IPS-18c (cell line): Measurements from ENCODE around the gene CAV2.

ENCODE experiments used
- H3K4me3 ChIP-seq: 2 replicates; pipeline ENCODE4 v1.7.0; 2013; ENCODE audit warnings: low read depth, mild to moderate bottlenecking, low read length, moderate library complexity; ENCODE audit not compliant: insufficient read depth
- H3K9me3 ChIP-seq: one replicate; pipeline ENCODE4 v1.6.1; 2013; ENCODE audit warnings: mild to moderate bottlenecking, low read length, moderate library complexity; ENCODE audit not compliant: control insufficient read depth, insufficient read depth

Gene CAV2

GRCh38 chr7:116511552-116512519 lies 12.3 kb downstream of the CAV2 start:
- Histone ChIP-seq H3K4me3 (no peak overlapping the region), H3K9me3 (no peaks in the 10 kb centered on the region)

GRCh38 chr7:116512520-116513188 lies 13.1 kb downstream of the CAV2 start:
- no peak overlapping the region for H3K4me3 ChIP-seq
- no peaks in the 10 kb centered on the region for H3K9me3 ChIP-seq

GRCh38 chr7:116515584-116515983 lies 16.0 kb downstream of the CAV2 start:
- Histone ChIP-seq H3K9me3 (no peaks in the 10 kb centered on the region), H3K4me3 (no peak overlapping the region)

- no peaks in the 10 kb centered on the region for H3K9me3 ChIP-seq
- no peak overlapping the region for H3K4me3 ChIP-seq
These were observed 16.8 kb downstream of the CAV2 start for GRCh38 chr7:116516324-116516723.

DNA sequence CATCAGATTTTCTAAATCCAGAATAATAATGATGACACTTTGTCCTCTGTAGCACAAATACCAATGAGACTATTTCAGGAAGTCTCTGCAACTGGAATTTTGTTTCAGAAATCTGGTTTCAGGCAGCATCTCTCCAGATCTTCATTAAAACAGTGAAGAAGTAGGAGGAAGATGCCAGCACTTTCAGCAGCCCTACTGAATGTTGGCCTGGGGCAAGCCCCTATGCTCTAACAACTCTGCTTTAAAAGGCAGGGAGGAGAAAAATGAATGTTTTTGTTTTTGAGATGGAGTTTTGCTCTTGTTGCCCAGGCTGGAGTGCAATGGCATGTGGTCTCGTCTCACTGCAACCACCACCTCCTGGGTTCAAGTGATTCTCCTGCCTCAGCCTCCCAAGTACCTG lies 18.1 kb downstream of the CAV2 start:
- Histone ChIP-seq H3K4me3 (no peak overlapping the region), H3K9me3 (no peaks in the 10 kb centered on the region)

DNA sequence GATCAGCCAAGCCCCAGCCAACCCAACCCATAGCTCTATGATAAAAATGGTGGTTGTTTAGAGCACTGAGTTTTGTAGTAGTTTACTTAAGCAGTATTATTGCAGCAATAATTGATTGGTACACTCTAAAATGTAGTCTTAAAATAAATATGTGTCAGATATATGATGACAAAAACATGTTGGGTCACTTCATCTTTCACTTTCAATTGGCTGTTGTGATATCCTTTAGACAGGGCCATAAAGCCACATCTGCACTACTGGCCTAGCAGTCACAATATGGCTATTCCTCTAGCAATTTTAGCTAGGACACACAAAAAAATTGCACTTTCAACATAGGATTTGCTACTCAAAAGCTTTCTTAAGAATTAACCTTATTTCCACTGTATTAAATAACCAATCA lies 19.4 kb downstream of the CAV2 start:
- no peak overlapping the region for H3K4me3 ChIP-seq
- no peaks in the 10 kb centered on the region for H3K9me3 ChIP-seq

GRCh38 chr7:116521046-116521664 lies 21.6 kb downstream of the CAV2 start:
- no peaks in the 10 kb centered on the region for H3K9me3 ChIP-seq
- no peak overlapping the region for H3K4me3 ChIP-seq

DNA sequence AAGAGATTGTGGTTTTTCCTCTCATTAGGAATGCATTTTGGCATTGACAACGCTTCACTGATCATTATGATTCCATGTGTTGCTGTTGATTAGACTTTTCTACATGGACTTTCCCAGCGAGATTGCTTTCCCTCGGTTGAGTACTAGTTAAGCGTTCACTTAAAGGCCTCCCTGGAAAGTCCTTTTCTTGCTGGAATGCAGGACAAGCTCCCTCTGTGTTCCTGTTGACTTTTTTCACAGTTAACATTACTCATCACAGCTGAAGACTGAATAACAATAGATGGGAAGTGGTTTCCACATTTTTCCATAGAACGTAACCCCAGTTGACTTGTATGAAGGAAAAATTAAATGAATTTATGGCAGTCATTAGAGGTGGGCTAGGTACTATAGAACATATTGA lies 22.7 kb downstream of the CAV2 start:
- Histone ChIP-seq H3K9me3 (no peaks in the 10 kb centered on the region), H3K4me3 (no peak overlapping the region)

GRCh38 chr7:116524221-116524608 lies 24.7 kb downstream of the CAV2 start:
- Histone ChIP-seq H3K4me3 (peak overlapping the region; percentile 68), H3K9me3 (no peaks in the 10 kb centered on the region)

DNA sequence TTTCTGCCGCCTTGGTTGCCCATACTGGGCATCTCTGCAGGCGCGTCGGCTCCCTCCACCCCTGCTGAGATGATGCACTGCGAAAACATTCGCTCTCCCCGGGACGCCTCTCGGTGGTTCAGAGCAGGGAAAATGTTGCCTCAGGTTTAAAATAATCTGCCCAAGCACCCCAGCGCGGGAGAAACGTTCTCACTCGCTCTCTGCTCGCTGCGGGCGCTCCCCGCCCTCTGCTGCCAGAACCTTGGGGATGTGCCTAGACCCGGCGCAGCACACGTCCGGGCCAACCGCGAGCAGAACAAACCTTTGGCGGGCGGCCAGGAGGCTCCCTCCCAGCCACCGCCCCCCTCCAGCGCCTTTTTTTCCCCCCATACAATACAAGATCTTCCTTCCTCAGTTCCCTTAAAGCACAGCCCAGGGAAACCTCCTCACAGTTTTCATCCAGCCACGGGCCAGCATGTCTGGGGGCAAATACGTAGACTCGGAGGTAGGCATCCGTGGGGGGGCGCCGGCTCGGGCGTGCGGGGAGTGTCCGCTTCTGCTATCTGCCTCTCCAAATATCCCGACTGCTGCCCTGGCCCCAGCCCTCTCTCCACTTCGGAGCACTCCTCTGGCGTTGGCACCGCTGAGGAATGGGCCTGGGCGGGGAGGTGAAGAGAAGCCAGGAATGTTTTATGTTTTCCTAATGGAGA lies 25.2 kb downstream of the CAV2 start, which contains the start of gene CAV1:
Gene CAV1 (plus strand): TSS at position 428 of the 689 bp plus-strand sequence. CDS start 27 bp downstream, at position 455.
- H3K4me3 ChIP-seq: peak within 1 kb of the TSS; percentile 68
- no peaks in the 10 kb centered on the region for H3K9me3 ChIP-seq

DNA sequence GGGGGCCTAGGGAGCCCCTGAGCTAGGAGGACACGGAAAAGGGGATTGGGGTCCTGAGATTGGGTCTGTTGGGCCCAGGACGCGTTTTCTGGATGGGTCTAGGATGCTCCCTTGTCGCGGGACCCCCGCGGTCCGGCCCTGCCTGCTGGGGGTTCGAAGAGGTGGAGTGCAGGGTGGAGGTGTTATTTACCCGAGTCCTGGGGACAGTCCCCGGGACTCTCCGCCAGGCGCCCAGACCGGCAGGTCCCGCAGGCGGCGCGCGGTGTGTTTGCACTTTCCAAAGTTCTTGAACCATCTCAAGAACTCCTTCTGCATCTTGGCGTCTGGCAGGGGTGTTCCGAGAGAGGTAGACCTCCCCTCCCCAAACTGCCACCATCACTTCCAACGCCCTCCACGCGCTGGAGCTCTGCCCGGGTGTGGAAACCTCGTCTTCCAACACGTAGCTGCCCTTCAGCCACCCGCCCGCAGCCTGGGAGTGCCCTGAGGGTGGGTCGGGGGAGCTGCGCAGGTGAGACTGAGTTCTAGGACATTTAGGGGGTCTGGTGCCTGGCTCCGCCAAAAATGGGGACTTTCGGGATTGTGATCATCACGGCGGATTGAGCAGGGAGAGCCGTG lies 25.9 kb downstream of the CAV2 start:
- Histone ChIP-seq H3K4me3 (peak overlapping the region; percentile 68), H3K9me3 (no peaks in the 10 kb centered on the region)

DNA sequence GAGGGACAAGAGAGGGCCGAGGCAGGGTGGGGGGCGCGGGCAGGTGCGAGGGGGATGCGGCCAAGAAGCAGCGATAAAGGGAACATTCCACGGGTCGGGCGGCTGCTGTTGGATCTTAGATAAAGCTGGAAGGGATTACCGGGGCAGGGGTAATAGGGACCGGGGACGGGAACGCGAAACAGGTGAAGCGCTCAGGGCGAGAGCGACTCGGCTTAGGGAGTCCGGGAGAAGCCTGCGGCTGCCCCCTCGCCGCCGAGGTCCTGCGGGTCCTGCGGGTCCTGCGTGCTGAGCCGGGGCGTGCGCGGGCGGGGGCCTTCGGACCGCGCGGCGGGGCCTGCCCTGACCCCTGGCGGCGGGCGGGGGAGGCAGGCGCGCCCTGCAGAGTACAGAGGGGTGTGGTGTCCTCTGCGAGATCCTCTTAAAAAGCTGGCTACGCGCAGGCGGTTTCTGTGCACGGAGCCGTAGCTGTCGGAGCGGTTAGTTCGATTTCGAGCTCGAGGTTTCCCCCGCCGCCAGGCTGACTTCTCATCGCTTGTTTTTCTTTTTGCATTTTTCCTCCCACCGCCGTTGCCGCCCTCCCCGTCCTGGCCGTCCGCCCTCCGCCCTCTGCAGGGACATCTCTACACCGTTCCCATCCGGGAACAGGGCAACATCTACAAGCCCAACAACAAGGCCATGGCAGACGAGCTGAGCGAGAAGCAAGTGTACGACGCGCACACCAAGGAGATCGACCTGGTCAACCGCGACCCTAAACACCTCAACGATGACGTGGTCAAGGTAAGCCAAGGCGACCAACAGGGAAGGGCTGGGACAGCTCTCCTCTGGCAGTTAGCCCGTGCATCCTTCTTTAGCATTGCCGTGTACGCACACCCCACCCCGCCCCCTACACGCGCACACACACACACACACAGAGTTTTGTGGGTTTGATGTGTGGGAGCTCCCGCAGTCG lies 26.6 kb downstream of the CAV2 start:
- Histone ChIP-seq H3K4me3 (peak overlapping the region; percentile 68), H3K9me3 (no peaks in the 10 kb centered on the region)

- no peaks in the 10 kb centered on the region for H3K9me3 ChIP-seq
- peak overlapping the region; percentile 68 for H3K4me3 ChIP-seq
These were observed 27.4 kb downstream of the CAV2 start for GRCh38 chr7:116526897-116527296.

GRCh38 chr7:116527521-116527920 lies 28.0 kb downstream of the CAV2 start:
- no peak overlapping the region for H3K4me3 ChIP-seq
- no peaks in the 10 kb centered on the region for H3K9me3 ChIP-seq

- Histone ChIP-seq H3K4me3 (no peak overlapping the region), H3K9me3 (no peaks in the 10 kb centered on the region)
These were observed 28.7 kb downstream of the CAV2 start for GRCh38 chr7:116528008-116528789.
